ENCODE measurements around the gene MFSD1. TPM values are rescaled to one million over a fixed set of nuclear protein-coding genes. Genes with fewer than 3 reads are reported as not detected.

The MFSD1 gene
- total and polyA plus RNA-seq, 2 of the 4 experiments (the other 2 are of a cell fraction), result 50.4 to 64.2 TPM

DNA sequence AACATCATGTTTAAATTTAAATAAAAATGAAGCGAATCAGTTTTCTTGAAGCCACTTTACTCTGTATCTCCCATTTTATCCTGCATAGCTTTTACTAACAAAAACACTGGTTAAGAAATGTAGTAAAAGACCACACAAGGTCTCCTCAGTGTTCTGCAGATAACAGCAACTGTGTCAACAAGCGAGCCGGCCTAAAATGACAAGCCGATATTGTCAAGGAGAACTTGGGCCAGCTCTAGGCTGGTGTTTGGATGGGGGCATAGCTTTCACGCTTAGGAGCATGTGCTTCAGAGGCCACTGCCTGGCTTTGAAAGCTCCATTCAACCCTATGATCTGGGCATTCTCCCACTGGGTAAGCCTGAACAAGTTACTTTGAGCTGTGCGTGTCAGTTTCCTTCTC is 38.1 kb downstream of the MFSD1 start:
- POLR2A ChIA-PET (ENCODE audit: unreplicated experiment), result no interaction called here
- CTCF ChIA-PET, result interaction anchor here (0.7 to 1.1 kb wide), 2 partner anchors 13 to 1799 kb away, joined by 3 read pairs; no protein-coding TSS in a partner anchor

More for the DNA sequence above, 38.1 kb downstream of the MFSD1 start:
- Histone ChIP-seq H3K79me1 (ENCODE audit: low read depth in 1 of 2, low read length in 2 of 2) (no peaks in the 10 kb centered on the region), H3K9me1 (ENCODE audit: insufficient read depth, low read length) (no peaks in the 10 kb centered on the region), H2BK120ac (ENCODE audit: low read depth, low read length) (no peak overlapping the region), H3K18ac (ENCODE audit: low read depth, low read length) (no peak overlapping the region), H3K36me3 (ENCODE audit: control insufficient read depth, insufficient read depth, low read length) (no peaks in the 10 kb centered on the region), H4K91ac (ENCODE audit: insufficient read depth, low read depth, low read length) (no peak overlapping the region), H2AK5ac (ENCODE audit: low read depth, low read length) (no peak overlapping the region), H3K27ac (ENCODE audit: insufficient read depth, low read length) (no peak overlapping the region), H3K4me2 (ENCODE audit: low read depth, low read length) (no peak overlapping the region), H3K9me3 (ENCODE audit: control insufficient read depth, insufficient read depth, low read length) (no peaks in the 10 kb centered on the region), H2BK5ac (ENCODE audit: low read depth, low read length, poor library complexity, severe bottlenecking) (no peak overlapping the region), H3K56ac (ENCODE audit: extremely low read depth, insufficient read depth, low read length) (no peak overlapping the region), H3K9ac (ENCODE audit: low read depth, low read length) (no peak overlapping the region), H2AK9ac (replicated peaks; ENCODE audit: low read depth, low read length, poor library complexity) (no peak overlapping the region), H2BK15ac (ENCODE audit: low read depth, low read length) (no peak overlapping the region), H4K20me1 (ENCODE audit: insufficient read depth, low read length) (no peaks in the 10 kb centered on the region), H3K4me1 (ENCODE audit: control insufficient read depth, insufficient read depth, low read length) (no peaks in the 10 kb centered on the region), H4K8ac (ENCODE audit: low read depth in 2 of 2, low read length in 2 of 2) (no peak overlapping the region), H2AFZ (replicated peaks; ENCODE audit: low read length, poor library complexity) (no peak overlapping the region), H3K27me3 (ENCODE audit: control insufficient read depth, insufficient read depth, low read length) (peaks cover 1% of the 10 kb centered on the region; the same call in 1 of the 2 replicates), H4K5ac (ENCODE audit: low read depth, low read length) (no peak overlapping the region), H3K23ac (ENCODE audit: low read depth, low read length) (no peak overlapping the region), H3K4ac (ENCODE audit: low read depth, low read length) (no peak overlapping the region), H3K4me3 (ENCODE audit: insufficient read depth, low read depth, low read length) (no peak overlapping the region), H2BK20ac (ENCODE audit: low read depth, low read length) (no peak overlapping the region), H3K14ac (replicated peaks; ENCODE audit: low read depth, low read length) (no peak overlapping the region)
- TF ChIP-seq NFE2L2 (IDR thresholded peaks at IDR 0.05; ENCODE audit: low read depth, low read length) (no peak), FOS (IDR thresholded peaks at IDR 0.05; ENCODE audit: low read depth, low read length) (no peak), MXI1 (IDR thresholded peaks at IDR 0.05; ENCODE audit: borderline replicate concordance, low read depth, low read length) (no peak), BHLHE40 (IDR thresholded peaks at IDR 0.05; ENCODE audit: low read depth, low read length) (no peak), RCOR1 (IDR thresholded peaks at IDR 0.05; ENCODE audit: insufficient replicate concordance, low read length) (no peak), MAFK (IDR thresholded peaks at IDR 0.05; ENCODE audit: low read depth, low read length) (no peak), MAZ (IDR thresholded peaks at IDR 0.05; ENCODE audit: borderline replicate concordance, low read depth, low read length) (no peak), RAD21 (IDR thresholded peaks at IDR 0.05; ENCODE audit: low read length) (no peak), RFX5 (IDR thresholded peaks at IDR 0.05; ENCODE audit: low read depth, low read length) (no peak), CEBPB (IDR thresholded peaks at IDR 0.05; ENCODE audit: low read depth, low read length) (no peak), SMC3 (IDR thresholded peaks at IDR 0.05; ENCODE audit: low read depth, low read length) (no peak), POLR2A (IDR thresholded peaks at IDR 0.05; ENCODE audit: low read depth, low read length) (no peak), CHD1 (IDR thresholded peaks at IDR 0.05; ENCODE audit: low read depth, low read length) (no peak)
- TF ChIP-seq, protein P1, sequence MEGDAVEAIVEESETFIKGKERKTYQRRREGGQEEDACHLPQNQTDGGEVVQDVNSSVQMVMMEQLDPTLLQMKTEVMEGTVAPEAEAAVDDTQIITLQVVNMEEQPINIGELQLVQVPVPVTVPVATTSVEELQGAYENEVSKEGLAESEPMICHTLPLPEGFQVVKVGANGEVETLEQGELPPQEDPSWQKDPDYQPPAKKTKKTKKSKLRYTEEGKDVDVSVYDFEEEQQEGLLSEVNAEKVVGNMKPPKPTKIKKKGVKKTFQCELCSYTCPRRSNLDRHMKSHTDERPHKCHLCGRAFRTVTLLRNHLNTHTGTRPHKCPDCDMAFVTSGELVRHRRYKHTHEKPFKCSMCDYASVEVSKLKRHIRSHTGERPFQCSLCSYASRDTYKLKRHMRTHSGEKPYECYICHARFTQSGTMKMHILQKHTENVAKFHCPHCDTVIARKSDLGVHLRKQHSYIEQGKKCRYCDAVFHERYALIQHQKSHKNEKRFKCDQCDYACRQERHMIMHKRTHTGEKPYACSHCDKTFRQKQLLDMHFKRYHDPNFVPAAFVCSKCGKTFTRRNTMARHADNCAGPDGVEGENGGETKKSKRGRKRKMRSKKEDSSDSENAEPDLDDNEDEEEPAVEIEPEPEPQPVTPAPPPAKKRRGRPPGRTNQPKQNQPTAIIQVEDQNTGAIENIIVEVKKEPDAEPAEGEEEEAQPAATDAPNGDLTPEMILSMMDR (conservative IDR thresholded peaks at IDR 0.05; ENCODE audit: low read depth, low read length), result no peak
- TF ChIP-seq, protein P2, sequence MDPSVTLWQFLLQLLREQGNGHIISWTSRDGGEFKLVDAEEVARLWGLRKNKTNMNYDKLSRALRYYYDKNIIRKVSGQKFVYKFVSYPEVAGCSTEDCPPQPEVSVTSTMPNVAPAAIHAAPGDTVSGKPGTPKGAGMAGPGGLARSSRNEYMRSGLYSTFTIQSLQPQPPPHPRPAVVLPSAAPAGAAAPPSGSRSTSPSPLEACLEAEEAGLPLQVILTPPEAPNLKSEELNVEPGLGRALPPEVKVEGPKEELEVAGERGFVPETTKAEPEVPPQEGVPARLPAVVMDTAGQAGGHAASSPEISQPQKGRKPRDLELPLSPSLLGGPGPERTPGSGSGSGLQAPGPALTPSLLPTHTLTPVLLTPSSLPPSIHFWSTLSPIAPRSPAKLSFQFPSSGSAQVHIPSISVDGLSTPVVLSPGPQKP (IDR thresholded peaks at IDR 0.05; ENCODE audit: borderline replicate concordance, low read depth, low read length), result no peak
- TF ChIP-seq, protein P3, sequence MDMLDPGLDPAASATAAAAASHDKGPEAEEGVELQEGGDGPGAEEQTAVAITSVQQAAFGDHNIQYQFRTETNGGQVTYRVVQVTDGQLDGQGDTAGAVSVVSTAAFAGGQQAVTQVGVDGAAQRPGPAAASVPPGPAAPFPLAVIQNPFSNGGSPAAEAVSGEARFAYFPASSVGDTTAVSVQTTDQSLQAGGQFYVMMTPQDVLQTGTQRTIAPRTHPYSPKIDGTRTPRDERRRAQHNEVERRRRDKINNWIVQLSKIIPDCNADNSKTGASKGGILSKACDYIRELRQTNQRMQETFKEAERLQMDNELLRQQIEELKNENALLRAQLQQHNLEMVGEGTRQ (IDR thresholded peaks at IDR 0.05; ENCODE audit: low read depth, low read length), result no peak
- ATAC-seq (ENCODE audit: low read depth), result no peak
- WGBS, 2 experiments (ENCODE audit: extremely low coverage in 2 of 2, insufficient read length in 1 of 2), result 80% methylated on average over 4 of the region's 6 CpGs; no CpG with 5 or more reads in 1 of the 2 experiments
- DNase-seq, result no peak
- in situ Hi-C loops (cut with MboI; ENCODE audit: low sequenced_read_pairs), result no loop called here
- dilution Hi-C loops (cut with HindIII; ENCODE audit: low sequenced_read_pairs, unreplicated experiment), result no loop called here
- no TSS peak for BruUV-seq (replicated peaks)
- intact Hi-C loops (cut with micrococcal nuclease), result no loop called here

Data from IMR-90 (cell line).